Measurements from ENCODE around the gene NIF3L1. TPM values are rescaled to one million over a fixed set of nuclear protein-coding genes. Genes with fewer than 3 reads are reported as not detected.

NIF3L1 gene
- total and polyA plus RNA-seq, 2 of the 8 experiments (the other 6 are each of a cell fraction or from before 2014, with no cell fraction given) = 63.4 to 126 TPM

GRCh38 chr2:200862532-200863000 is 26.6 kb upstream of the NIF3L1 start:
- 0 out of 2 replicates have a peak overlapping the region, but pooled peaks have one; percentile 7 for H2AK5ac ChIP-seq (ENCODE audit: low read depth, low read length)
- no peak overlapping the region for H4K8ac ChIP-seq (ENCODE audit: extremely low read depth, insufficient read depth, low read length)
- H3K4me2 ChIP-seq (ENCODE audit: insufficient read depth in 1 of 2, low read depth in 2 of 2, low read length in 2 of 2) = peak overlapping the region; percentile 90
- no peak overlapping the region for H2BK120ac ChIP-seq (replicated peaks; ENCODE audit: low read depth, low read length)
- no peak overlapping the region for H4K91ac ChIP-seq (replicated peaks; ENCODE audit: insufficient read length, low read length)
- no peak overlapping the region for H3K23ac ChIP-seq (ENCODE audit: insufficient read length)
- H2AFZ ChIP-seq (ENCODE audit: low read length) = no peak overlapping the region
- no peaks in the 10 kb centered on the region; the same call in 1 of the 2 replicates for H3K79me1 ChIP-seq (ENCODE audit: low read depth, low read length)
- no peak for DNase-seq (ENCODE audit: low read depth in 1 of 2, low spot score in 2 of 2)
- no peak overlapping the region; the same call in 1 of the 2 replicates for H3K18ac ChIP-seq (ENCODE audit: extremely low read depth, low read length)
- peak overlapping the region; percentile 5; the same call in 1 of the 2 replicates for H2BK5ac ChIP-seq (ENCODE audit: low read depth, low read length)
- ChIA-PET POLR2A (ENCODE audit: partially characterized antibody) (interaction anchor here (2.0 to 3.0 kb wide), 2 partner anchors 28 to 34 kb away, joined by 12 to 53 read pairs; partner anchors contain the start of genes NIF3L1 and PPIL3), CTCF (ENCODE audit: partially characterized antibody) (interaction anchor here (1.3 kb wide), 1 partner anchor 149 kb away, joined by 4 read pairs; no protein-coding TSS in a partner anchor)
- no peaks in the 10 kb centered on the region for H3K9me3 ChIP-seq (ENCODE audit: insufficient read depth in 2 of 2, low read depth in 1 of 2, low read length in 1 of 2)
- no peak overlapping the region for H3K14ac ChIP-seq (ENCODE audit: insufficient read length)
- no peak overlapping the region for H4K5ac ChIP-seq (ENCODE audit: insufficient read length, low read depth, low read length)
- peaks cover 0 to 4% of the 10 kb centered on the region in 2 experiments for H4K20me1 ChIP-seq (replicated peaks in 1 of 2; ENCODE audit: control insufficient read depth in 1 of 2, insufficient read depth in 2 of 2, low read length in 2 of 2)
- peaks cover 6% of the 10 kb centered on the region; the same call in 1 of the 2 replicates for H3K23me2 ChIP-seq (ENCODE audit: low read depth, low read length)
- TF ChIP-seq JUND (IDR thresholded peaks at IDR 0.05; ENCODE audit: low read length) = no peak
- no peak for TF ChIP-seq TEAD4 (IDR thresholded peaks at IDR 0.05; ENCODE audit: low read depth, low read length)
- 0 out of 2 replicates have a peak, but pooled peaks have one; percentile 27 for TF ChIP-seq CREB1 (IDR thresholded peaks at IDR 0.05)
- 0 out of 2 replicates have a peak, but pooled peaks have one; percentile 29 for TF ChIP-seq ATF2 (IDR thresholded peaks at IDR 0.05; ENCODE audit: low read length)
- no peak for TF ChIP-seq FOSL1 (IDR thresholded peaks at IDR 0.05; ENCODE audit: insufficient read depth, low read depth, low read length)
- no peak for TF ChIP-seq RBBP5 (IDR thresholded peaks at IDR 0.05; ENCODE audit: borderline replicate concordance, low read depth, low read length)
- TF ChIP-seq MAX (IDR thresholded peaks at IDR 0.05) = peak; percentile 26; the same call in 1 of the 2 replicates
- peak in 1 of 2 experiments; percentile 62; a peak in 1 of 3 replicates for TF ChIP-seq POLR2A (IDR thresholded peaks at IDR 0.05; ENCODE audit: control extremely low read depth in 1 of 2, low read depth in 2 of 2, low read length in 2 of 2)
- TF ChIP-seq SP1 (IDR thresholded peaks at IDR 0.05; ENCODE audit: low read depth, low read length) = no peak
- H2BK15ac ChIP-seq (ENCODE audit: low read length) = no peak overlapping the region
- peak overlapping the region; percentile 13 to 97 (median 80) for H3K9ac ChIP-seq (replicated peaks in 1 of 4; ENCODE audit: extremely low read depth in 1 of 4, low read depth in 3 of 4, low read length in 3 of 4)
- no peak overlapping the region for H2BK20ac ChIP-seq (ENCODE audit: low read length)
- no peak overlapping the region for H2BK12ac ChIP-seq (ENCODE audit: low read depth, low read length)
- 0 out of 2 replicates have a peak overlapping the region, but pooled peaks have one; percentile 0 for H3K27ac ChIP-seq (ENCODE audit: low read depth, low read length)
- no peak overlapping the region for H3K4ac ChIP-seq (replicated peaks; ENCODE audit: insufficient read length, low read depth, low read length)
- peaks cover 5 to 38% (median 24%) of the 10 kb centered on the region in 4 experiments for H3K36me3 ChIP-seq (ENCODE audit: control insufficient read depth in 2 of 4, insufficient read depth in 4 of 4, low read length in 3 of 4)
- H3K56ac ChIP-seq (replicated peaks; ENCODE audit: insufficient read length, low read depth, low read length) = no peak overlapping the region
- WGBS, 2 experiments (ENCODE audit: extremely low coverage in 1 of 2, insufficient coverage in 1 of 2, insufficient read length in 1 of 2, insufficient replicate concordance in 2 of 2, low coverage in 1 of 2, low lambda C conversion rate in 2 of 2, missing lambda C conversion rate in 1 of 2) = 4% methylated on average over 13 of the region's 13 CpGs; no CpG with 5 or more reads in 1 of the 2 experiments
- peak overlapping the region; percentile 87 to 99 (median 94) for H3K4me3 ChIP-seq (ENCODE audit: extremely low read depth in 1 of 4, insufficient read depth in 2 of 4, low read depth in 3 of 4, low read length in 4 of 4)
- H3K27me3 ChIP-seq (replicated peaks in 1 of 4; ENCODE audit: control insufficient read depth in 3 of 4, extremely low read depth in 1 of 4, insufficient read depth in 3 of 4, low read length in 3 of 4) = no peaks in the 10 kb centered on the region; a peak in 1 of 7 replicates
- H3K79me2 ChIP-seq (ENCODE audit: control insufficient read depth in 1 of 2, insufficient read depth in 2 of 2, low read length in 2 of 2) = peaks cover 21 to 49% of the 10 kb centered on the region in 2 experiments
- no peak for FAIRE-seq
- peaks cover 0 to 5% (median 0%) of the 10 kb centered on the region in 4 experiments; a peak in 1 of 7 replicates for H3K4me1 ChIP-seq (replicated peaks in 1 of 4; ENCODE audit: control insufficient read depth in 3 of 4, insufficient read depth in 4 of 4, low read length in 3 of 4)
